Kidney (tissue), 14 donors: ENCODE measurements around the gene ALX3. TPM values are rescaled to one million over a fixed set of nuclear protein-coding genes. Genes with fewer than 3 reads are reported as not detected.

Source experiments
- DNase-seq, 5 donors: peaks; one replicate each; pipeline ENCODE4 v3.0.0-alpha.2; 2013 to 2020
- FAIRE-seq: peaks from 2 replicates; lab custom pipeline; 2012; peaks lifted over from hg19 to GRCh38; lab: Jason Lieb, UNC
- H3K27ac ChIP-seq, 2 donors: one replicate each; pipeline ENCODE4 v1.7.0; 2013; ENCODE audit warnings: low read depth in 2 of 2, low read length in 2 of 2, inconsistent platforms in 1 of 2
- H3K27me3 ChIP-seq: one replicate; pipeline ENCODE4 v1.7.1; 2013; ENCODE audit warnings: low read length, inconsistent platforms; ENCODE audit not compliant: control insufficient read depth, insufficient read depth
- H3K36me3 ChIP-seq, 3 donors: one replicate each; pipeline versions ENCODE4 v1.7.0 to v1.7.1; 2013; ENCODE audit warnings: low read length in 3 of 3, control low read depth in 1 of 3, inconsistent platforms in 1 of 3; ENCODE audit not compliant: insufficient read depth in 3 of 3, control insufficient read depth in 2 of 3
- H3K4me1 ChIP-seq, 3 donors: one replicate each; pipeline versions ENCODE4 v1.7.0 to v1.7.1; 2013; ENCODE audit warnings: low read length in 3 of 3, inconsistent platforms in 1 of 3, low read depth in 1 of 3; ENCODE audit not compliant: control insufficient read depth in 2 of 3, insufficient read depth in 2 of 3
- H3K4me3 ChIP-seq, 3 donors: one replicate each; pipeline versions ENCODE4 v1.7.0 to v1.8.1; 2013; ENCODE audit warnings: low read length in 3 of 3, control low read depth in 1 of 3, inconsistent platforms in 1 of 3
- H3K9ac ChIP-seq, 3 donors: one replicate each; pipeline versions ENCODE4 v1.7.0 to v1.7.1; 2013; ENCODE audit warnings: low read length in 3 of 3, control low read depth in 1 of 3, inconsistent platforms in 1 of 3
- H3K9me3 ChIP-seq, 3 donors: one replicate each; pipeline versions ENCODE4 v1.7.0 to v1.7.1; 2013; ENCODE audit warnings: low read length in 3 of 3, control low read depth in 1 of 3, inconsistent platforms in 1 of 3; ENCODE audit not compliant: control insufficient read depth in 2 of 3, insufficient read depth in 1 of 3
- intact Hi-C: fragments of 100-400 bp; cut with DNase I; formaldehyde crosslinking; loops from one replicate; pipeline ENCODE4 v1.11.1; 2022
- polyA plus RNA-seq: library from polyadenylated mRNA; stranded (reverse); fragments of 350-450 nt; fragmentation: Illumina TruSeq; extraction: RNeasy Lipid Tissue Mini Kit (QIAGEN cat#74804); gene quantifications from one replicate; pipeline ENCODE4 v1.2.3, GENCODE V29; 2014; ENCODE audit warnings: low read depth, low replicate concordance; ENCODE audit not compliant: insufficient read depth
- total RNA-seq: library from RNA; stranded (reverse); fragmentation: NEBNext Ultra II Directional; extraction: Animal tissue kit (Norgen Biotek cat#: 25700); gene quantifications from one replicate; pipeline ENCODE4 v1.2.1, GENCODE V29; 2021
- TF ChIP-seq, protein P1 (sequence below): IDR thresholded peaks from 3 replicates; pipeline ENCODE4 v1.5.1; 2012; ENCODE audit warnings: mild to moderate bottlenecking, moderate library complexity, borderline replicate concordance; ENCODE audit not compliant: insufficient read depth; ENCODE audit errors: extremely low read depth
- donor health status: control.
- donor health status: control.
- donor health status: control.
- donor health status: control.
- donor health status: control.
- donor health status: DM: yes; HTN: yes; CAD: no.
- donor health status: Normal renal cell carcinoma (clear cell type).

Gene ALX3
- total and polyA plus RNA-seq, 2 donors from 2014 or later: not detected

DNA sequence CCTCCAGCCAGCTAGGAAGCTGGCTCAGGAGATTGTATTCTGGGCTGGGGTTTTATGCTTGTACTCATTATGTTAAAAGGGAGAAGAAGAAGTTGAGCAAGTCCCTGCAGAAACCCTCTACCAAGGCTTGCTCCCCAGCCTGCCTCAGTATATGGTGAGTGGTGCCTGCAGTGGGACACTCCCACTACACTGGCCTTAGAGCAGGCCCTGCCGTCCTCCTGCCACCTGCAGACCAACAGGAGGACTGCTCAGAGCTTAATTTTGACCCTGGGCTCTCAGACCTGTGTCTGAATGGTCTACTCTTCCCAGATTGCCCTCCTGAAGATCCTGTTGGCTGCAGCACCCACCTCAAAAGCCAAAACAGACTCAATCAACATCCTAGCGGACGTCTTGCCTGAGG is 23.0 kb downstream of the ALX3 start:
- H3K9ac ChIP-seq: no peak overlapping the region
- H3K36me3 ChIP-seq: peaks cover 15 to 80% (median 44%) of the 10 kb centered on the region in 3 donors
- peaks cover 0 to 5% (median 5%) of the 10 kb centered on the region in 3 donors for H3K4me1 ChIP-seq
- DNase-seq: no peak
- H3K27me3 ChIP-seq: no peaks in the 10 kb centered on the region
- TF ChIP-seq, protein P1, sequence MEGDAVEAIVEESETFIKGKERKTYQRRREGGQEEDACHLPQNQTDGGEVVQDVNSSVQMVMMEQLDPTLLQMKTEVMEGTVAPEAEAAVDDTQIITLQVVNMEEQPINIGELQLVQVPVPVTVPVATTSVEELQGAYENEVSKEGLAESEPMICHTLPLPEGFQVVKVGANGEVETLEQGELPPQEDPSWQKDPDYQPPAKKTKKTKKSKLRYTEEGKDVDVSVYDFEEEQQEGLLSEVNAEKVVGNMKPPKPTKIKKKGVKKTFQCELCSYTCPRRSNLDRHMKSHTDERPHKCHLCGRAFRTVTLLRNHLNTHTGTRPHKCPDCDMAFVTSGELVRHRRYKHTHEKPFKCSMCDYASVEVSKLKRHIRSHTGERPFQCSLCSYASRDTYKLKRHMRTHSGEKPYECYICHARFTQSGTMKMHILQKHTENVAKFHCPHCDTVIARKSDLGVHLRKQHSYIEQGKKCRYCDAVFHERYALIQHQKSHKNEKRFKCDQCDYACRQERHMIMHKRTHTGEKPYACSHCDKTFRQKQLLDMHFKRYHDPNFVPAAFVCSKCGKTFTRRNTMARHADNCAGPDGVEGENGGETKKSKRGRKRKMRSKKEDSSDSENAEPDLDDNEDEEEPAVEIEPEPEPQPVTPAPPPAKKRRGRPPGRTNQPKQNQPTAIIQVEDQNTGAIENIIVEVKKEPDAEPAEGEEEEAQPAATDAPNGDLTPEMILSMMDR: no peak
- H3K9me3 ChIP-seq: no peaks in the 10 kb centered on the region
- H3K27ac ChIP-seq: no peak overlapping the region
- FAIRE-seq: no peak
- intact Hi-C loops: no loop called here
- H3K4me3 ChIP-seq: no peak overlapping the region

- H3K36me3 ChIP-seq: peaks cover 31 to 84% (median 70%) of the 10 kb centered on the region in 3 donors
- peaks cover 0 to 5% (median 5%) of the 10 kb centered on the region in 3 donors for H3K4me1 ChIP-seq
- FAIRE-seq (no peak), DNase-seq (no peak)
- no peak overlapping the region for H3K4me3 ChIP-seq
- no peaks in the 10 kb centered on the region for H3K27me3 ChIP-seq
- no peak overlapping the region for H3K27ac ChIP-seq
- intact Hi-C loops: no loop called here
- TF ChIP-seq, protein P1: no peak
- H3K9me3 ChIP-seq: no peaks in the 10 kb centered on the region
- no peak overlapping the region for H3K9ac ChIP-seq
Measured at GRCh38 chr1:110043016-110043415, 27.5 kb downstream of the ALX3 start.

DNA sequence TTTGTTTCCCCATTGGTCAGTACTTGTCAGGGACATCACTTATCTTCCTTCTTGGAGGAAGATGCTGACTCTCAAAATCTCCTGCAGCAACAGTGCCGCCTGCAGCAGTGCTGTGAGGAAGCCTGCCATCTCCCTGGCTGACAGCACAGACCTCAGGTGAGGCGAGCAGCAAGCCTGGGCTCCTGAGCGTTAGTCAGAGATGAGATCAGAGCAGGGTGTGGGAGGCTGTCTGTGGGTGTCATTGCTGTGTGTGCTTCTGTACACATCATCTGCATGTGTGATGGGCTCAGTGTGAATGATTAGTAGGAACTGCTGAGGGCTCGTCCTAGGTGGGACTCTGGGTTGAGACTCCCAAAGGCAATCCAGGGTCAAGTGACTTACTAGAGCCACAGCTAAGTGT is 29.9 kb downstream of the ALX3 start:
- H3K27ac ChIP-seq: no peak overlapping the region
- TF ChIP-seq, protein P1: no peak
- intact Hi-C loops: no loop called here
- no peaks in the 10 kb centered on the region for H3K27me3 ChIP-seq
- no peak overlapping the region for H3K4me3 ChIP-seq
- H3K9ac ChIP-seq: no peak overlapping the region
- no peaks in the 10 kb centered on the region for H3K9me3 ChIP-seq
- DNase-seq: no peak
- peaks cover 0 to 4% (median 2%) of the 10 kb centered on the region in 3 donors for H3K4me1 ChIP-seq
- H3K36me3 ChIP-seq: peaks cover 25 to 70% (median 57%) of the 10 kb centered on the region in 3 donors
- FAIRE-seq: no peak

- Histone ChIP-seq H3K4me3 (no peak overlapping the region), H3K4me1 (peaks cover 0 to 6% (median 6%) of the 10 kb centered on the region in 3 donors), H3K27ac (no peak overlapping the region), H3K27me3 (no peaks in the 10 kb centered on the region), H3K9ac (no peak overlapping the region), H3K9me3 (no peaks in the 10 kb centered on the region), H3K36me3 (peaks cover 22 to 61% (median 53%) of the 10 kb centered on the region in 3 donors)
- DNase-seq (no peak), FAIRE-seq (no peak)
- TF ChIP-seq, protein P1: no peak
- intact Hi-C loops: no loop called here
Measured at GRCh38 chr1:110039641-110040040, 30.8 kb downstream of the ALX3 start.
